ENCODE measurements around the gene FLT4. TPM values are rescaled to one million over a fixed set of nuclear protein-coding genes. Genes with fewer than 3 reads are reported as not detected.
"Not testable (repeated sequence)": the region's sequence is repeated elsewhere in the genome, so short reads cannot be mapped to it uniquely, and the experiment has no call there.

Gene FLT4
- total RNA-seq, 1 experiment from 2014 or later, result 6.3 TPM

DNA sequence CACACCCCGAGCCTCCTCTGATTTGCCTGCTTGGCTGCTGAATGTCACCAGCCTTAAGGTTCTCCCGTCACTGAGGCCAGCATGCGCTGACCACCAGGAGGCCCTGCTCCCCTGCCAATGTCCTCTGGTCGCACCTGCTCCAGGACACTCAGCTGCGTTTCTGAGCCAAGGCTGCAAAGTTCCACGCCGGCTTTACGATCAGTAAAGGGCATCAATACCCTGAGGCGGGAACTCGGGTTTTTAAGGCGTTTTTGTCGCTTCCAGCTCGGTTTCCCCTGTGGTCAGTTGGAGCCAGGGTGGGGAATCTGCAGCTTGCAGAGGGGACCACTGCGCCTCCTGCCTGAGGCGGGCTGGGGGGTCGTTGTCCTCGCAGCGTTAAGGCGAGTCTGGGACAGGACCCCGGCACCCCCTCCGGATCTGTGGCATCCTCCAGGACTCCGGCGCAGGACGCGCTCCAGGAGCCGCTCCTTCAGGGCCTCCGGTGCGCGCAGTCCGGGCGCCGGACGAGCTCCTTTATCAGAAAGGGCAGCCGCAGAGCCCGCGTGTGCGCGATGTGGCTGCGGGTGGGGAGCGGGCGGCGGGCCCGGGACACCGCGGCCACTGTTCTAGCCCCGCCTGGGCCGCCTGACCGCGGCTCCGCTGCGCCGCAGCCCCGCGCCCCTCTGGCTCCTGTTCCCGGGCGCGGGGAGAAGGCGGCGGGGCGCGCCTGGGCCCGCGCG, 24.1 kb upstream of the FLT4 start:
- Histone ChIP-seq H3K27me3 (ENCODE audit: insufficient read depth, low read length) (peaks cover 8% of the 10 kb centered on the region; the same call in 1 of the 2 replicates), H3K4me1 (ENCODE audit: insufficient read depth, low read length) (no peaks in the 10 kb centered on the region), H2BK20ac (ENCODE audit: low read depth, low read length, poor library complexity, severe bottlenecking) (no peak overlapping the region), H3K9ac (ENCODE audit: extremely low read depth, insufficient read length, low read length) (no peak overlapping the region), H2BK5ac (ENCODE audit: insufficient read length, low read length) (no peak overlapping the region), H3K23me2 (ENCODE audit: insufficient read length, low read depth, low read length, poor library complexity, severe bottlenecking) (peaks cover 10% of the 10 kb centered on the region), H4K5ac (ENCODE audit: insufficient read length, low read depth, low read length) (no peak overlapping the region), H3T11ph (ENCODE audit: low read length) (no peak overlapping the region), H3K9me3 (ENCODE audit: control insufficient read depth, low read depth, low read length) (no peaks in the 10 kb centered on the region), H2BK120ac (ENCODE audit: low read depth, low read length, poor library complexity, severe bottlenecking) (no peak overlapping the region), H2BK12ac (ENCODE audit: insufficient read length, low read depth, low read length) (no peak overlapping the region), H3K79me1 (ENCODE audit: insufficient read depth, low read depth, low read length, poor library complexity, severe bottlenecking) (no peaks in the 10 kb centered on the region), H4K8ac (replicated peaks; ENCODE audit: insufficient read length, low read depth, low read length) (no peak overlapping the region), H3K23ac (ENCODE audit: insufficient read length, low read depth, low read length) (no peak overlapping the region), H3K14ac (ENCODE audit: insufficient read depth, low read length) (no peak overlapping the region), H3K27ac (ENCODE audit: insufficient read length, low read depth, low read length) (no peak overlapping the region), H2AFZ (ENCODE audit: low read length) (no peak overlapping the region), H3K4me2 (ENCODE audit: insufficient read depth, insufficient read length, low read length) (peak overlapping the region; percentile 46), H2AK5ac (ENCODE audit: insufficient read length, low read length) (no peak overlapping the region), H4K91ac (ENCODE audit: insufficient read length, low read depth, low read length) (no peak overlapping the region), H3K79me2 (ENCODE audit: insufficient read depth, low read length) (no peaks in the 10 kb centered on the region), H3K18ac (ENCODE audit: insufficient read length, low read depth, low read length) (no peak overlapping the region), H3K56ac (ENCODE audit: insufficient read length, low read depth, low read length) (no peak overlapping the region), H3K4ac (ENCODE audit: low read depth, low read length) (no peak overlapping the region), H4K20me1 (ENCODE audit: control insufficient read depth, insufficient read depth, insufficient read length) (no peaks in the 10 kb centered on the region), H2BK15ac (ENCODE audit: low read depth, low read length) (no peak overlapping the region)
- H3K27me3 Mint-ChIP-seq (ENCODE audit: low read depth), result peaks cover 59% of the 10 kb centered on the region
- DNase-seq, result peak; percentile 62
- no peaks in the 10 kb centered on the region; a peak in 1 of 7 replicates for H3K36me3 Mint-ChIP-seq (ENCODE audit: insufficient read depth in 1 of 3, low read depth in 3 of 3)
- H3K27ac Mint-ChIP-seq, result peak overlapping the region in 1 of 3 experiments; percentile 29; a peak in 1 of 7 replicates
- peak overlapping the region; percentile 50 to 72 for H3K4me3 Mint-ChIP-seq
- no peaks in the 10 kb centered on the region; a peak in 1 of 5 replicates for H3K9me3 Mint-ChIP-seq
- TF ChIP-seq CTCF (conservative IDR thresholded peaks at IDR 0.05), result peak; percentile 42; the same call in 1 of the 3 replicates
- no CpG with 5 or more reads among the region's 64 CpGs for WGBS (ENCODE audit: extremely low coverage, insufficient read length, low lambda C conversion rate)
- peaks cover 3 to 5% of the 10 kb centered on the region in 2 experiments; a peak in 2 of 4 replicates for H3K4me1 Mint-ChIP-seq

- WGBS (ENCODE audit: extremely low coverage, insufficient read length, low lambda C conversion rate), result no CpG with 5 or more reads among the region's 13 CpGs
- not testable (repeated sequence) for H3K4me1 Mint-ChIP-seq; H4K8ac ChIP-seq (replicated peaks; ENCODE audit: insufficient read length, low read depth, low read length); H3K18ac ChIP-seq (ENCODE audit: insufficient read length, low read depth, low read length); DNase-seq; H3K27ac Mint-ChIP-seq; H3K4me3 Mint-ChIP-seq; H3K27ac ChIP-seq (ENCODE audit: insufficient read length, low read depth, low read length); H2BK20ac ChIP-seq (ENCODE audit: low read depth, low read length, poor library complexity, severe bottlenecking); H2BK12ac ChIP-seq (ENCODE audit: insufficient read length, low read depth, low read length); H2AFZ ChIP-seq (ENCODE audit: low read length); H3K56ac ChIP-seq (ENCODE audit: insufficient read length, low read depth, low read length); H3K27me3 ChIP-seq (ENCODE audit: insufficient read depth, low read length); H3K14ac ChIP-seq (ENCODE audit: insufficient read depth, low read length); H3T11ph ChIP-seq (ENCODE audit: low read length); H2BK5ac ChIP-seq (ENCODE audit: insufficient read length, low read length); H3K4me1 ChIP-seq (ENCODE audit: insufficient read depth, low read length); H3K9me3 ChIP-seq (ENCODE audit: control insufficient read depth, low read depth, low read length); H3K4ac ChIP-seq (ENCODE audit: low read depth, low read length); H3K23me2 ChIP-seq (ENCODE audit: insufficient read length, low read depth, low read length, poor library complexity, severe bottlenecking); H3K9me3 Mint-ChIP-seq; H3K79me2 ChIP-seq (ENCODE audit: insufficient read depth, low read length); H2AK5ac ChIP-seq (ENCODE audit: insufficient read length, low read length); H3K4me2 ChIP-seq (ENCODE audit: insufficient read depth, insufficient read length, low read length); H2BK15ac ChIP-seq (ENCODE audit: low read depth, low read length); H4K91ac ChIP-seq (ENCODE audit: insufficient read length, low read depth, low read length); H2BK120ac ChIP-seq (ENCODE audit: low read depth, low read length, poor library complexity, severe bottlenecking); H3K36me3 Mint-ChIP-seq (ENCODE audit: insufficient read depth in 1 of 3, low read depth in 3 of 3); H3K23ac ChIP-seq (ENCODE audit: insufficient read length, low read depth, low read length); H4K5ac ChIP-seq (ENCODE audit: insufficient read length, low read depth, low read length); H4K20me1 ChIP-seq (ENCODE audit: control insufficient read depth, insufficient read depth, insufficient read length); H3K79me1 ChIP-seq (ENCODE audit: insufficient read depth, low read depth, low read length, poor library complexity, severe bottlenecking); H3K9ac ChIP-seq (ENCODE audit: extremely low read depth, insufficient read length, low read length)
- H3K27me3 Mint-ChIP-seq (ENCODE audit: low read depth), result peaks cover 57% of the 10 kb centered on the region
Measured at GRCh38 chr5:180671958-180672524, 22.6 kb upstream of the FLT4 start.

Measured in H9 (cell line).